Epithelial cell of esophagus (primary cell): Measurements from ENCODE around the gene AEBP1.

Experiments used
- DNase-seq: peaks from one replicate; pipeline ENCODE4 v3.0.0; 2010; ENCODE audit warnings: low read depth
- H3K4me3 ChIP-seq: 2 replicates; pipeline ENCODE4 v1.5.1; 2011; ENCODE audit warnings: mild to moderate bottlenecking, low read length, control low read depth
- CTCF ChIP-seq: IDR thresholded peaks from 2 replicates; pipeline ENCODE4 v1.5.1; 2011; ENCODE audit warnings: low read depth, mild to moderate bottlenecking, low read length, control low read depth, inconsistent platforms; ENCODE audit not compliant: insufficient read depth; ENCODE audit errors: missing control alignments

AEBP1 gene

DNA sequence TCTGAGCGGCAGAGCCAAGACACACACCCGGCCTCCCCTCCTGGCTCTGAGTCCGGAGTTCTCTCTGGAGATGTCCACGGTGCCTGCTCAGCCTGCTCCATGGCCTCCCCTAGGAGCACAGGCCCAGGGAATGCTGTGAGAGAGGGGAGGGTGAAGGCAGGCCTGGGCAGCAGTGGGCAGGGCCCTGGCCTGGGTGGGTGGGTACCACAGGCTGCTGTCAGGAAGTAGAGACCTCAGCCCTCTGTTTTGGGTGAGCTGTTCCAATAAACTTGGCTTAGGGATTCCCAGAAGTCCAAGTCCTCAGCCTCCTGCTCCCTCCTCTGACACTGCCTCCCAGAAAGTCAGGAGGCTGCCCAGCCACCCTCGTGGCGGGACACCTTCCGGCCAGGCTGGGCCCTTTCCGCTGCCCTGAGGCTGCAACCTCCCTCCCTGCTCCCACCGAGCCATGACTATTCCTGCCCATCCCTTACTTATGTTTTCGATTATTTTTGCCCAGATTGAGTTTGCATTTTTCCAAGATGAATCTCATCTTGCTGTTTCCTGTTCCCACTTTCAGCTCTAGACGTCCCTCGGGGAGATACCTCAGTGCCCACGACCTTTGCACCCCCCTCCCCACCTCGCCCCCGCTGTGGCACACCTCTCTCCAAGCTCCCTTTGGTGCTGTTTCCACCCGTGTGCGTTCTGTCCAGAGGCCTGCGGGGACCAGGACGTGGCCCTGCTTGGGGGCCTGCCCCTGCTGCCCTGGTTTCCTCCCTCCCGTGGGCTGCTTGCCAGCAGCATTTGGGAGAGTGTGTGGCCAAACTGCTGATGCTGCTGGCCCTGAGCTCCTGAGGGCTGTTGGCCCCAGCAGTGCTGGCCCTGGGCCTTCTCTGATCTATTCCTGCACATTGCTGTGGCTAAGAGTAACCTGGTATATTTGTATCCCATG lies 16.0 kb upstream of the AEBP1 start:
- H3K4me3 ChIP-seq, result no peak overlapping the region
- peak; percentile 41 for DNase-seq
- TF ChIP-seq CTCF, result no peak

- no peak overlapping the region for H3K4me3 ChIP-seq
- DNase-seq, result no peak
- no peak for TF ChIP-seq CTCF
Measured at GRCh38 chr7:44093102-44093641, 11.0 kb upstream of the AEBP1 start.

DNA sequence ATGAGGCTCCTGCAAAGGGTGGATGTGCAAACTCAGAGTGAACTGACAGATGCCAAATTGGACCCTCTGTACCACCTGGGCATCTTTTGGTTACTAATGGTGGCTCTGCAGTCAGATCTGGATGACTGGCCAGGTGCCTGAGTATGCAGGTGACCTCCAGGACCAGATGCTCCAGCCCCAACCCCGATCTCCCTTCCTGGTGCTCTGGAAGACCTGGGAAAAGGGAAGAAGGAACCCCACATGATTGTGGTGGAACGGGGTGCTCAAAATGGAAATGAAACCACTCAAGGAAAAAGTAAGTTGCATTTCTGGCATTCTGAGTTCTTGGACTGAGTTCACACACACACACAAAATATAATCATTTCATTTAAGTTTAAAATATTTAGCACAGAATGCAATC lies 9.8 kb upstream of the AEBP1 start:
- TF ChIP-seq CTCF, result no peak
- DNase-seq, result no peak
- no peak overlapping the region for H3K4me3 ChIP-seq

DNA sequence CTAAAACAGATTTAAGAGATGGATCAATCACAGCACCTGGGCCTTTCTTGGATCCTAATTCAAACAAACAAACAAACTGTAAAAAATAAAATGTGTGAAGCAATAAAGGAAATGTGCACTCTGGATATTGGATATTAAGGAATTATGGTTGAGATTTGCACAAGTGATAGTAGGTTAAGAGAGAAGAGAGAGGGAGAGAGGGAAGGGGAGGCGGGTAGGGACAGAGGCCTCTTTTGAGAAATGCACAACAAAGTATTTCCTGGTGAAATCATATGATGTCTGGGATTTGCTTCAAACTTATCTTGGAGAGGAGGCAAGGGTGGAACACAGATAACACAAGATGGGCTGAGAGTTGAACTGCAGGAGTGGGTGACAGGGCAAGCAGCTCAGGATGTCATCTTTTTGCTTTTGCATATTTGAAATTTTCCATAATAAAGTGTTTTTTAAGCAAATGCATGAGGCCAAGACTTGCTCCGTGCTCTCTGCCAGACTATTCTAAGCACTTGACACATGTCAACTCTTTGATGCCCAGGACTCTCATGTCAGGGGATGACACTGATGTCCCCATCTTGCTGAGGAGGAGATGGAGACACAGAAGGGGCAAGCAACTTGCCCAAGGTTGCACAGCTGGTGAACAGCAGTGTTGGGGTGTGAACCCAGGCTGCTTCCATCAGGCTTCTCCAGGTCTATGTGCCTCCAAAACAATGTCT lies 9.1 kb upstream of the AEBP1 start:
- H3K4me3 ChIP-seq, result no peak overlapping the region
- DNase-seq, result no peak
- no peak for TF ChIP-seq CTCF

GRCh38 chr7:44095781-44096180 lies 8.4 kb upstream of the AEBP1 start:
- no peak for TF ChIP-seq CTCF
- DNase-seq, result no peak
- H3K4me3 ChIP-seq, result no peak overlapping the region

- no peak for DNase-seq
- no peak overlapping the region for H3K4me3 ChIP-seq
- TF ChIP-seq CTCF, result no peak
Measured at GRCh38 chr7:44096326-44096881, 7.7 kb upstream of the AEBP1 start.
